ENCODE data around the gene WSCD2. TPM values are rescaled to one million over a fixed set of nuclear protein-coding genes. Genes with fewer than 3 reads are reported as not detected.

WSCD2 gene
- total and polyA plus RNA-seq, 2 of the 4 experiments (the other 2 are of a cell fraction), result not detected

DNA sequence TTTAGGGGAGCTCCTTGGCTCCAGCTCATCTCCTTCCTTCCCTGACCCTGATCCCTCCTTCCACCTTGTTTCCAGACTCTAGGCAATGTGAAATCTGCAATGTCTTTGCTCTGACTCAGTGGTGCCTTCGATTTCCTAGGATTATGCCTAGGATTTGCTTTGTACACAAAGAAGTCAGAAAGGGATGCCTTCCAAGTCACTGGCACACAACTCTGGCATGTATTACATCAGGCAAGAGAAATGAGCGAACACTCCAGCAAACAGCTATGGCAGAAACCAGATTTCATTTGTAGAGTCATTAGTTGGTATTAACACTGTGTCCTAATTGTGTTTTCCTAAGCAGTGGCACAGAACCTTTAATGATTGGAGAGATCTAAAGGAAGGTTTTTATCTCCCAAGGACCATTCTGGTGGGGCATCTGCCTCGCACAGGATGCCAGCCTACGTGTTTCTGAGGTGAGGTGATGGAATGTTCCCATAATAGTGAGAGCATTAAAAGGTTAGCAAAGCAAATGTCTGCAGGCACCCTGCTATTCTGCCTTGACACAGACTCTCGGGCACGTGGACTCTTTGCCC lies 84.9 kb downstream of the WSCD2 start:
- no peak overlapping the region for H2AK5ac ChIP-seq (ENCODE audit: low read depth, low read length)
- H2AFZ ChIP-seq (replicated peaks; ENCODE audit: low read length, poor library complexity), result no peak overlapping the region
- no peak overlapping the region for H3K18ac ChIP-seq (ENCODE audit: low read depth, low read length)
- H3K9ac ChIP-seq (ENCODE audit: low read depth, low read length), result no peak overlapping the region
- BruUV-seq (replicated peaks), result no TSS peak
- no peaks in the 10 kb centered on the region for H4K20me1 ChIP-seq (ENCODE audit: insufficient read depth, low read length)
- H2BK120ac ChIP-seq (ENCODE audit: low read depth, low read length), result no peak overlapping the region
- H3K14ac ChIP-seq (replicated peaks; ENCODE audit: low read depth, low read length), result no peak overlapping the region
- no peak overlapping the region for H2BK5ac ChIP-seq (ENCODE audit: low read depth, low read length, poor library complexity, severe bottlenecking)
- no peaks in the 10 kb centered on the region for H3K27me3 ChIP-seq (ENCODE audit: control insufficient read depth, insufficient read depth, low read length)
- no peak overlapping the region for H4K8ac ChIP-seq (ENCODE audit: low read depth in 2 of 2, low read length in 2 of 2)
- ATAC-seq (ENCODE audit: low read depth) (no peak), DNase-seq (no peak)
- no peak for TF ChIP-seq RAD21 (IDR thresholded peaks at IDR 0.05; ENCODE audit: low read length)
- no peak for TF ChIP-seq RFX5 (IDR thresholded peaks at IDR 0.05; ENCODE audit: low read depth, low read length)
- no peak for TF ChIP-seq BHLHE40 (IDR thresholded peaks at IDR 0.05; ENCODE audit: low read depth, low read length)
- TF ChIP-seq, protein P1, sequence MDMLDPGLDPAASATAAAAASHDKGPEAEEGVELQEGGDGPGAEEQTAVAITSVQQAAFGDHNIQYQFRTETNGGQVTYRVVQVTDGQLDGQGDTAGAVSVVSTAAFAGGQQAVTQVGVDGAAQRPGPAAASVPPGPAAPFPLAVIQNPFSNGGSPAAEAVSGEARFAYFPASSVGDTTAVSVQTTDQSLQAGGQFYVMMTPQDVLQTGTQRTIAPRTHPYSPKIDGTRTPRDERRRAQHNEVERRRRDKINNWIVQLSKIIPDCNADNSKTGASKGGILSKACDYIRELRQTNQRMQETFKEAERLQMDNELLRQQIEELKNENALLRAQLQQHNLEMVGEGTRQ (IDR thresholded peaks at IDR 0.05; ENCODE audit: low read depth, low read length), result no peak
- no peak for TF ChIP-seq RCOR1 (IDR thresholded peaks at IDR 0.05; ENCODE audit: insufficient replicate concordance, low read length)
- TF ChIP-seq, protein P2, sequence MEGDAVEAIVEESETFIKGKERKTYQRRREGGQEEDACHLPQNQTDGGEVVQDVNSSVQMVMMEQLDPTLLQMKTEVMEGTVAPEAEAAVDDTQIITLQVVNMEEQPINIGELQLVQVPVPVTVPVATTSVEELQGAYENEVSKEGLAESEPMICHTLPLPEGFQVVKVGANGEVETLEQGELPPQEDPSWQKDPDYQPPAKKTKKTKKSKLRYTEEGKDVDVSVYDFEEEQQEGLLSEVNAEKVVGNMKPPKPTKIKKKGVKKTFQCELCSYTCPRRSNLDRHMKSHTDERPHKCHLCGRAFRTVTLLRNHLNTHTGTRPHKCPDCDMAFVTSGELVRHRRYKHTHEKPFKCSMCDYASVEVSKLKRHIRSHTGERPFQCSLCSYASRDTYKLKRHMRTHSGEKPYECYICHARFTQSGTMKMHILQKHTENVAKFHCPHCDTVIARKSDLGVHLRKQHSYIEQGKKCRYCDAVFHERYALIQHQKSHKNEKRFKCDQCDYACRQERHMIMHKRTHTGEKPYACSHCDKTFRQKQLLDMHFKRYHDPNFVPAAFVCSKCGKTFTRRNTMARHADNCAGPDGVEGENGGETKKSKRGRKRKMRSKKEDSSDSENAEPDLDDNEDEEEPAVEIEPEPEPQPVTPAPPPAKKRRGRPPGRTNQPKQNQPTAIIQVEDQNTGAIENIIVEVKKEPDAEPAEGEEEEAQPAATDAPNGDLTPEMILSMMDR (conservative IDR thresholded peaks at IDR 0.05; ENCODE audit: low read depth, low read length), result no peak
- no peak for TF ChIP-seq FOS (IDR thresholded peaks at IDR 0.05; ENCODE audit: low read depth, low read length)
- TF ChIP-seq MAZ (IDR thresholded peaks at IDR 0.05; ENCODE audit: borderline replicate concordance, low read depth, low read length), result no peak
- TF ChIP-seq MXI1 (IDR thresholded peaks at IDR 0.05; ENCODE audit: borderline replicate concordance, low read depth, low read length), result no peak
- ChIA-PET CTCF (no interaction called here), POLR2A (ENCODE audit: unreplicated experiment) (no interaction called here)
- H3K4me3 ChIP-seq (ENCODE audit: insufficient read depth, low read depth, low read length), result no peak overlapping the region
- H3K56ac ChIP-seq (ENCODE audit: extremely low read depth, insufficient read depth, low read length), result no peak overlapping the region
- H2BK20ac ChIP-seq (ENCODE audit: low read depth, low read length), result no peak overlapping the region
- H3K23ac ChIP-seq (ENCODE audit: low read depth, low read length), result no peak overlapping the region
- H3K27ac ChIP-seq (ENCODE audit: insufficient read depth, low read length), result no peak overlapping the region
- H3K9me3 ChIP-seq (ENCODE audit: control insufficient read depth, insufficient read depth, low read length), result no peaks in the 10 kb centered on the region; the same call in 1 of the 2 replicates
- no peak overlapping the region for H4K91ac ChIP-seq (ENCODE audit: insufficient read depth, low read depth, low read length)
- no peak overlapping the region for H2BK15ac ChIP-seq (ENCODE audit: low read depth, low read length)
- in situ Hi-C loops (cut with MboI; ENCODE audit: low sequenced_read_pairs) (no loop called here), dilution Hi-C loops (cut with HindIII; ENCODE audit: low sequenced_read_pairs, unreplicated experiment) (no loop called here), intact Hi-C loops (cut with micrococcal nuclease) (no loop called here)
- no peaks in the 10 kb centered on the region for H3K79me1 ChIP-seq (ENCODE audit: low read depth in 1 of 2, low read length in 2 of 2)
- 43% methylated on average over 1 of the region's 6 CpGs; no CpG with 5 or more reads in 1 of the 2 experiments for WGBS, 2 experiments (ENCODE audit: extremely low coverage in 2 of 2, insufficient read length in 1 of 2)
- no peak overlapping the region for H3K4ac ChIP-seq (ENCODE audit: low read depth, low read length)
- H4K5ac ChIP-seq (ENCODE audit: low read depth, low read length), result no peak overlapping the region
- no peaks in the 10 kb centered on the region for H3K36me3 ChIP-seq (ENCODE audit: control insufficient read depth, insufficient read depth, low read length)
- no peaks in the 10 kb centered on the region for H3K4me1 ChIP-seq (ENCODE audit: control insufficient read depth, insufficient read depth, low read length)
- no peak overlapping the region for H2AK9ac ChIP-seq (replicated peaks; ENCODE audit: low read depth, low read length, poor library complexity)
- H3K9me1 ChIP-seq (ENCODE audit: insufficient read depth, low read length), result no peaks in the 10 kb centered on the region
- H3K4me2 ChIP-seq (ENCODE audit: low read depth, low read length), result no peak overlapping the region

All from IMR-90 (cell line).